ENCODE measurements around the gene ANKRD28. TPM values are rescaled to one million over a fixed set of nuclear protein-coding genes. Genes with fewer than 3 reads are reported as not detected.
A peak's percentile ranks its signal among the peaks of the same experiment; 100 is the strongest.

ANKRD28 gene
- total RNA-seq, 1 donor from 2014 or later = 90.1 TPM

GRCh38 chr3:15803921-15804320 is 6.1 kb upstream of the ANKRD28 start:
- no peak for DNase-seq (ENCODE audit: low read depth in 2 of 2)

DNA sequence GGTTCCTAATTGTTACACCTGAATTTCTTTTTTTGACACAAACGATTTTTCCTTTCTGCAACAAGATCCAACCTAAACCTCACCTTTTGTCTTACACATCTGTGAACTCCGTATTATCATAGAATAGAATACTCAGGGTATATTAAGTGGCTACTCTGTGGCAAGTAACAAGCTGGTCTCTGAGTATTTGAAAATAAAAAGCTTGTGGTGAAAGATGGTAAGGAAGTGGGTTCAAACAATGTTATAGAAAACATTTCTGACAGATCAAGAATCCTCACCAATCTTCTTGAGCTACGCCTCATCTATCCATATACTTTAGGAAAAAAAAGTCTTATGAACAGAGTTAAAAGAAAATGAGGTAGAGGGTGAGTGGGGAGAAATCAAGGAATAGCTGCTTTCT is 3.5 kb upstream of the ANKRD28 start:
- DNase-seq (ENCODE audit: low read depth in 2 of 2) = no peak

GRCh38 chr3:15800780-15801179 is 3.0 kb upstream of the ANKRD28 start:
- DNase-seq (ENCODE audit: low read depth in 2 of 2) = no peak

DNA sequence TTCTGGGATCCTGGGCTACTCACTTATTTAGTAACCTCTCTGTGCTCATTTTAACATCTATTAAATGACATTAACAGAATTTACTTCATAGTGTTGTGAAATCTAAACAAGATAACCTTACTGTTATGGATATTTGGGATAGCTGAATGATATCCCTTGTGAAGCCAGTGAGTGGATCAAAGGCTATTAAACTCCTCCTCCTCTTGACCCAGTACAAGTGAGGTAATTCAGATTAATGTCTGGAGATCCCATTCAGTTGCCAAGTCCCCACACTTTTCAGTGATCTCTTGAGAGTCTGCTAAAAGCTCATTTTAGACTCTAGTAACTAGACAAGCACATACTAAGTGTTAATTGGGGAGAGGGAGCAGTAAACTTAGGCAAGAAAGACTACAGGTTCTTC is 2.5 kb upstream of the ANKRD28 start:
- DNase-seq (ENCODE audit: low read depth in 2 of 2) = no peak

- no peak for DNase-seq (ENCODE audit: low read depth in 2 of 2)
Observed at GRCh38 chr3:15798533-15799245, 910 bp upstream of the ANKRD28 start.

- DNase-seq (ENCODE audit: low read depth in 2 of 2) = peak; percentile 54 to 84
Observed at GRCh38 chr3:15796771-15797641, 773 bp downstream of the ANKRD28 start.

DNA sequence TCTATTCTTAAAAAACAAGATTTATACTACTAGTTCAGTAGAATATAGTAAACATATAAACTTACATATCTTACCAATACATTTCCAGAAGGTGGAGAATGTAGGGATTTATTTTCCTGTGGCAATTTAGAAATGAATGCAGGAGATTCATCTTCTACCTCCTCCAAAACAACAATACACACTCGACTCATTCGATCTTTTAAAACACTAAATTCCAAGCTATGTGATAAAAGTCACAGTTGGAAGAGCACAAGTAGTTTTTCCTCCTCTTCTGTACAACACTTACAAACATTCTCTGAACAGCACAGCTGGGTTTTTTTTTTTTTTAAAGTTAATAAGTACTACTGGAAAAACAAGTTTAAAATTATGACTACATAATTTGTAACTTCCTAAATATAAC is 1.4 kb downstream of the ANKRD28 start:
- DNase-seq (ENCODE audit: low read depth in 2 of 2) = no peak

DNA sequence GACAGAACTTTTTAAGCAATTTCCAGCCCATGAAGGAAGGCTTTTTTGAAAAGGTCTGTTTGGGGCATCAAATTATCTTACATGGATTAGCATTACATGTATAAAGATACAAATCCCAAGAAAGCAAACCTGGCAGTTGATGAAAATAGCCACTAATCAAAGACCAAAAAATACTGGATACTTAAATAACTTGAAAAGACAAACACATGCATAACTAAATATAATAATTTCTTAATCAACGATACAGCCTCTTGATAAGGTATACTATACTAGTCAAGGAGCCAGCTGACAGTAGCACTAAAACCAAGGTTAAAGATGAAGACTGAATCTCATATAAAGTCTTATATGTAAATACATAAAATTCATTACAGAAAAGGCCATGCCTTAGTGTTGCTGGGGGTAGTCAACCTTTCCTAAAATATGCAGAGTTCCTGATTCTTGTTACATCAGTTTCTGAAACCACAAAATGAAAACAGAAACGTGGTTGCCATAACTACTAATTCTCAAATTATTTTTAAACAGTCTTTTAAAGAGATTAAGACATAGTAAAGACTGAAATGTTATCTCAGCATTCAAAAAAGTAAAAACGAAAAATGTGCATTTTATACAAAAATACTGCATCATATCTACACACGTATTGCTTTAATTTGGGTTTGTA is 2.0 kb downstream of the ANKRD28 start:
- DNase-seq (ENCODE audit: low read depth in 2 of 2) = peak; percentile 36 to 49

DNA sequence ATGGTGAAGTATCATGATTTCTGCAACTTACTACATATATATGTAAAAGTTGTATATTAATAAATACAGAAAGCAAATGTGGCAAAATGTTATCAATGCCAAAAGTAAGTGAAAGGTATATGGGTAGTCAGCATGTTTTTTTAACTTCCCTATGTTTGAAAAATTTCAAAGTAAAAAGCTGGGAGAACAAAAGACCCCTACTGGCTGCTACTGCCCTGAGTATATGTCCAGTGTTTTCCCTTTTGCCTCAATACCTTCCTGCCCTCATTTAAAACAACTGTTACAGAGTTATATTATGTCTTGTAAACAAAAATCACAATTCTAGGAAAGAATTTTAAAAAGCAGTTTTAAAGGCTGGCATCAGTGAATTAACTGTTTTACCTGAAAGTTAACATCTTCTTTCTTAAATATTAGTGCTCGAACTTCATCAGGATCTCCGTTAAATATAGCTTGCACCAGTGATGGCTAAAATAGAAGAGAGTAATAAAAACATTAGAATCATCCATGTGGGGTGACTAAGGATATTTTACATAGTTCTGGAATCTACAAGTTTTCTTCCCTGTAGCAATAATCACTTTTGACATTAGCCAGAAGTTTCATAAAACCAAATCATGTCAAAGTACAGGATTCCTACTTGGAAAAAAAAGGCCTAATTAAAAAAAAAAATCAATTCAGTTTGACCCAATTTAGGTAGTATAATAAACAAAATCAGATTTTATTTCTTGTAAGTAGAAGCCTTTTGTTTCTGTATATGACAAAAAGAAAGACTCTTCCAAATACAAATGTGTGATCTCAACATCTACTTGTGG is 2.7 kb downstream of the ANKRD28 start:
- DNase-seq (ENCODE audit: low read depth in 2 of 2) = peak; percentile 38 to 56

GRCh38 chr3:15794303-15794771 is 3.4 kb downstream of the ANKRD28 start:
- peak; percentile 35 to 54 for DNase-seq (ENCODE audit: low read depth in 2 of 2)

DNA sequence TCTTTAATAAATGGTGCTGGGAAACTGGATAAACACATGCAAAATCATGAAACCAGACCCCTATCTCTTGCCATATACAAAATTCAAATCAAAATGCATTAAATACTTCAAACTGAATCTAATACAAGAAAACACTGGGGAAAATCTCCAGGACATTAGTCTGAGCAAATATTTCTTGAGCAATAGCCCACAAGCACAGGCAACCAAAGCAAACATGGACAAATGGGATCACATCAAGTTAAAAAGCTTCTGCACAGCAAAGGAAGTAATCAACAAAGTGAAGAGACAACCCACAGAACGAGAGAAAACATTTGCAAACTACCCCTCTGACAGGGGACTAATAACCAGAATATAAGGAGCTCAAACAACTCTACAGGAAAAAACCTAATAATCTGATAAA is 6.3 kb downstream of the ANKRD28 start:
- DNase-seq (ENCODE audit: low read depth in 2 of 2) = no peak

GRCh38 chr3:15787941-15788340 is 9.8 kb downstream of the ANKRD28 start:
- no peak for DNase-seq (ENCODE audit: low read depth in 2 of 2)

GRCh38 chr3:15787526-15787925 is 10.3 kb downstream of the ANKRD28 start:
- DNase-seq (ENCODE audit: low read depth in 2 of 2) = no peak

GRCh38 chr3:15783361-15783969 is 14.3 kb downstream of the ANKRD28 start:
- DNase-seq (ENCODE audit: low read depth in 2 of 2) = peak; percentile 43 to 68

DNA sequence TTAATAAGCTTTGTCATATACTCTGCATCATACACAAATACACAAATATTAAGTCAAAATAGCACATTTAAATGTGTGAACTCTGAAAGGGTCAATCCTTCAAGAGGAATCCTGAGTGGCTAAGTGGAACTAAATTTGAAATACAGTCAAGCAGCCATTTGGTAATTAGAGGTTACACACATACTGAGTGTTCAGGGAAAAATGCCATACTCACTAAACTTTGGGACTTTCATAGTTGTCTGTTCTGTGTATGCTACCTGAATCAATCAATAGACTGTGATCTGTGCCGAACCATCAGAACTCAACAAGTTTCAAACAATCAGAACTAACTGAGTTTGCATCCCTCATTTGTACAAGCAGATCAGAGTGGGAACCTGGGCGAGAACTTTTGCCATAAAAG is 15.3 kb downstream of the ANKRD28 start:
- DNase-seq (ENCODE audit: low read depth in 2 of 2) = no peak

- DNase-seq (ENCODE audit: low read depth in 2 of 2) = no peak
Observed at GRCh38 chr3:15781637-15782402, 16.0 kb downstream of the ANKRD28 start.

DNA sequence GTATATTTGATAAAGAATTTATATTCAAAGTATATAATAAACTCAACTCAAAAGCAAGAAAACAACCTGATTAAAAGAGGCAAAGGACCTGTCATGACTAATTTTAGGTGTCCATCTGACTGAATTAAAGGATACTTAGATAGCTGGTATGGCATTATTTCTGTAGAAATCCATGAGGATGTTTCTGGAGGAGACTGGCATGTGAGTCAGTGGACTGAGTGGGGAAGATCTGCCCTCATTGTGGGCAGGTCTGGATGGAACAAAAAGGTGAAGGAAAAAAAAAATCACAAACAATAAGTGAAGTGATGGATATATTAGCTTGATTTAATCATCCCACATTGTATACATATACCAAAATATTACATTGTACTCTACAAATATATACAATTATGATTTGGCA is 16.6 kb downstream of the ANKRD28 start:
- DNase-seq (ENCODE audit: low read depth in 2 of 2) = no peak

DNA sequence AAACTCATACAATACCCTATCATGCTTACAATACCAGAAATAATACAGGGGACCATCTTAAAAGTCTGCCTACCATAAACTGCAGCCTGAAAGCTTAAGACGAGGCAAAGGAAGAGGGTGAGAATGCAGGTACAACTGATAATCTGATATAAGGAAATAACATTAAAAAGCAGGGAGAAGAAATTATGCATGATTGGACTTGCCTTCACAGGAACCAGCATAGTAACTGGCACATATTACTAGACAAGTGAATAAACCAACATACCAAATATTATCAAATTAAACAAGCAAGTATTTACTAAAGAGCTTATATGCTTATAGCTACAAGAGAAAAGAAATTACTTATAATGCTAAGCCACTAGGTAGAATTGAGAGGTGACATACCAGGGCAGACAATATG is 18.7 kb downstream of the ANKRD28 start:
- DNase-seq (ENCODE audit: low read depth in 2 of 2) = no peak

- no peak for DNase-seq (ENCODE audit: low read depth in 2 of 2)
Observed at GRCh38 chr3:15778332-15778858, 19.4 kb downstream of the ANKRD28 start.

Measured in dermis microvascular lymphatic vessel endothelial cell (primary cell).